ENCODE data around the gene TRIM9.
A peak's percentile ranks its signal among the peaks of the same experiment; 100 is the strongest.

The TRIM9 gene

DNA sequence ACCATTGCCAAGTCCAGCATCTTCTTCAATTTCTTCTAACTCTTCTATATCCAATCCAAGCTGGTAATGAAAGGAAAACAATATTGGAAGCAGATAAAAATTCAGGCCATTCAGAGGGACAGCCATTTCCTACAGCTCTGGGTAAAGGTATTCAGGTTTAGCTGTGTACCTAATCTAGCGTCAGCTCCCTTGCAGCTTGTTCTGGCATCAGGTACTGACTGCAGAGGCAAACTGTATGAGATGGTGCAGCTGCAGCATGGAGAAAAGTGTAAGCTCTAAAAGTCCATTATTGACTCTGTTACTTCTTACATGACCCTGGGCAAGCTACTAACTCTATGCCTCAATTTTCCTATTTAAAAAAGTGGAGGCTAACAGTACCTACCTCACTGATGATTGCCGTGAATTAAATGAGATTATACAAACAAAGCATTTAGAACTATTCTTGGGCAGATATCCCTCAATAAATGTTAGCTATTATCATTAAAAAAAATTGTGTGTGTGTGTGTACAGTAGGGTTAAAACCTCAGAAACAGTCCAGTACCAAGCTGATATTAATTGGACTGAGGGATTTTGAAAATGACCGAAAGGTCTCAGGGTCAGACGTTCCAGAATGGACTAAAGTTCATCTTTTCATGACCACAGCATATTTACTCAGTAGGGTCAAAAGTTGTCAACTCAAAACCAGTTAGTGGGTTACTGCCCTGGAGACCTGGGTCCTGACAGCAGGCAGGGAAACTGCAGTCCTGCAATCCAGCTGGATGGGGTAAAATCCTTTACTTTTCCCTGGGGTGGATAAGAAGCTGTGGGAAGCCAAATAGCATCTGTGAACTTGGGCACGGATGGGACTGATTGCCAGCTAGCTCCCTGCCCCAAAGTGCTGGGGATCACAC lies 159.5 kb downstream of the TRIM9 start:
- no peak for DNase-seq (ENCODE audit: low read depth)

DNA sequence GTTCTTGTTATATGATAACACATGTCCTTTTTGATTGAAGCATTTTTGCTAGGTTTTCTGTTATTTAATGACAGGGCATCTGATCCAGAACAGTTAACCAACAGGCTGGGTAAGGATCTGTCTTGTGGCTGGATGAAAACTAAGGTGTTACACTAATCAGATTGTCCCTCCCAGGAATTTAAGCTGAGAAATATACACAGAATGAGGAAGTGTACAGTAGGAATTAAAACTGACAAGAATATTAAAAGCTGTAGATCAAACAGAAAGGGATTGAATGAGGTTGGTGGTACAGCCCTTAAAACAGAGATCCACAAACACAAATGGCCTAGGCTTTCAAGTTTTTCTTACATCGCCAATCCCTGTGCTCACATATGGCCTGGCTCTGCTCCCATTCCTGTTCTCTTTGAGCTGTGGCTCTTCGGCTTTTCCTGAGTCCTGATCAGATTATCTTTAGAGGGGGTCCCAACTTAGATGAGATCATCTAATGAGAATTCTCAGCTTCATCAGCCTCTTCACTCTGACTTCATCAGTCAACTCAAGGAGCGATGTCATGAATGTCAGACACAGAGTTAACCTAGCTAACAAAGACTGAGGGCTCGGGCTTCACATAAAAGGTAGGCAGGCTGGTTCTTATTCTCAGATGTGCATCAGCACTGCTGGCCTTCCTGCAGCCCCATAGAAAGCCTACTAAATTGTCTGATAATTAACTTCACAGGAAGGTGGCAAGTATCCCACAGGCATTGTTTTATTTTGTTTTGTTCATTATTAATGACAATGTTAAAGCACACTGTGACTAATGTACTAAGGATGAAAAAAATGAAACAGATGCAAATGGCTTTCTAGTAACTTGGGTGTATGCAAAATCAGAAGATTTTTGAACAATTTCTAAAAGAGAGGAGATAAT lies 162.1 kb downstream of the TRIM9 start:
- no peak for DNase-seq (ENCODE audit: low read depth)

GRCh38 chr14:50932156-50932555 lies 162.7 kb downstream of the TRIM9 start:
- DNase-seq (ENCODE audit: low read depth) = no peak

DNA sequence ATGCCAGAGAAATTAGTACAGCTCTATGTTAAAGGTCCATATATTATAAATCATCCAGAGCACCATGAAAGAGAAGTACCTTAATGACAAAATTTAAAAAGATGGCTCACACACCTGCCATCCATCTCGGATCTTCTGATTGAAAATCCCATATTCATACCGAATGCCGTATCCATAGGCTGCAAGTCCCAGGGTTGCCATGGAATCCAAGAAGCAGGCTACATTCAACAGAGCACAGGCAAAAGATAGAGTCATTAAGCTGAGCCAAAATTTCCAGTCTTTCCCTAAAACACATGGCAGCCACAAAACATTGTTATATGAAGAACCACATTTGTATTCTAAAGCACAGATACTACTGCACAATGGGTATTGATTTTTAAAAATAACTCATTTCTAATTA lies 163.3 kb downstream of the TRIM9 start:
- DNase-seq (ENCODE audit: low read depth) = no peak

DNA sequence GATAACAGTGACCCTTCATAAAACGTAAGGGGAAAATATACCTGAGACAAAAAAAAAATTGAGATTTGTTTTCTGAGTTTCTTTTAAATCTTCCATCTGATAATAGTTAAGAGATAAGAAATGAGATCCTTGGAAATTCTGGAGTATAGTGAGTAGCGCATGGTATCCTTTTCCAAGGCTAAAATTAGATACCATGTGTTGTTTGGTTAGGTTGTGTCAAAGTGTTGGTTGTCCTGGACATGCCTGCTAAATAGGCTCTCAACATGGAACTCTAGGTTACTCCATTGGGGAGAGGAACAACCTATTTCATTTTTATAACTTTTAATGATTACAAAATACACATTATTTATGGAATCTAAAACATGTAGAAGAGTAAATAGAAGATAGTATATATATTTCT lies 165.4 kb downstream of the TRIM9 start:
- DNase-seq (ENCODE audit: low read depth) = no peak

- DNase-seq (ENCODE audit: low read depth) = peak; percentile 90
Observed at GRCh38 chr14:50928002-50928635, 166.8 kb downstream of the TRIM9 start.

- DNase-seq (ENCODE audit: low read depth) = no peak
Observed at GRCh38 chr14:50926851-50927386, 168.0 kb downstream of the TRIM9 start.
